NCI-H1436 treated with DMSO at 0.1 percent for 48 hours (cell line): Measurements from ENCODE around the gene ADGRB2.

ENCODE experiments used
- DNase-seq: peaks from one replicate; lab custom pipeline; 2025; lab: John Stamatoyannopoulos, UW

Gene ADGRB2

DNA sequence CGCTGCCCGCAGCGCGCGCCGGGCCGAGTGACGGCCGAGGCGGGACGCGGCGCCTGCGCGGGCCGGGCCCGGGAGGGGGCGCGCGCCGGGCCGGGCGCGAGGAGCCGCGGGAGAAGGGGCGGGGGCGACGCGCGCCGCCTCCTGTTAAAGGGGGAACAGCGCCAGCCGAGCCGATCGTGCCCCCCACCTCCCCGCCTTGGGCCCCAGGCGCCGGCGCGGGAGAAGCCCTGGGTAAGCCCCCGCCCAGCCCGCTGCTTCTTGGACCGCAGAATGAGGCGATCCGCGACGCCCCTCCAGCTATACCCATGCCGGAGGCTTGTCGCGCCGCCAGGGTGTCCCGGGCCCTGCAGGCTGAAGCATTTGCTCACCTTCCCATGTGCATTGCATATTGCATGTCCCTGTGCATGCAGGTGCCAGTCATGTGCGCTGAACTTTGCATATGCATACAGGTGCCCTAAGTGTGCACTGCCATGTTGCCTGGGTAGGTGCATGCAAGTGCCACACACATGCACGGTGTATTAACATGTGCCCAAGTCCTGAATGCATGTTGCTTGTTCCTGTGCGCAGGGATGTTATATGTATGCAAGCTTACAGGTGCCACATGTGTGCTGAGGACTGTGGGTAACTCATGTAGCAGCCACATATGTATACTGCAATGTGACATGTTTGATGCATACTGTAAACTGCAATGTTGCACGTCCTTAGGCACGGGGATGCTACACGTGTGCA is at the start of gene ADGRB2:
Gene ADGRB2 (minus strand): TSS at position 29 of the 729 bp plus-strand sequence. CDS start 7,119 bp downstream, outside the sequence.
- DNase-seq: no peak

DNA sequence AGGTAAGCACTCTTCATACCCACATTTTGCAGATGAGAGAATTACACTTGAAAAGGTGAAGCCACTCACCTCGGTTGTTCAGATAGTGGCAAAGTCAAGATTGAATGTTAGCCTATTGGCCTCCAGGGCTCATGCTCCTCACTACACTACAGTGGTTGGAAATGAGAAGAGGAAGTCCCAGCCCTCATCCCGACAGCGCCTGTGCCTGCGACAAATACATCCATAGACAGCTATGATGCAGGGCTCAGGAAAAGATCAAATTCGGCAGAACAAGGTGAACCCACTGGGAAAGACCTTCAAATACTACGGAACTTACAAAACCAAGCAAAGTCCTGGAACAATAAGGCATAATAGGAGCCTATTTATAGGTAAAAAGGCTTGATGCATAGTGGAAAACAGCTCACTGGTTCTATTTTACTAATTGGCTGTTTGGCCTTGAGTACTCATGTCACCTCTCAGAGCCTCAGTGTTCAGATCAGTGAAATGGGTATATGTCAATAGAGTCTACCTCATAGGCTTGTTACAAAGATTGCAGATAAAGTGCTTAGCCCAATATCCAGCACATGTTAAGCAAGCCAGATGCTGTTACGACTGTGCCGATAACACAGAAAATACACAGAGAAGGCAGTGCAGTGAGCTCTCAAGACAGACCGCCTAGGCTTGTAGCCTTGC is 48.2 kb upstream of the ADGRB2 start:
- no peak for DNase-seq

DNA sequence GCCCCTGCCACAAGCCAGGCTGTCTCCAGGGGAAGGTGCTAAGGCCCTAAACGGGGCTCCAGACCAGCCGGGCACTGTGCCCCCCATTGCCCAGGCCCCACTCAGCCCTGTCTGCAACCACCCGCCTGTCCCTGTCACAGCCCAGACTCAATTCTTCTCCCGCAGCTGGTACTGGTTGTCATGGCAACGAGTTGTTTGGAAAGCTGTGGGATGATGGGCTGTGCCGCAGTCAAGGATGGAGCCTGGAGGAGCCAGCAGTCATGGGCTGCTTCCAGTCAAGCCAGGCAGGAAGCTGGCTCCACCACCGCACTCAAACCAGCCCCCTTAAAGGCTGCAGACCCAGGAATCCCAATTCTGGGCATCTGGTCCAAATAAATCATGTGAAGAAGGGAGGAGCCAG is 47.5 kb upstream of the ADGRB2 start:
- no peak for DNase-seq

GRCh38 chr1:31809698-31810097 is 45.6 kb upstream of the ADGRB2 start:
- no peak for DNase-seq

DNA sequence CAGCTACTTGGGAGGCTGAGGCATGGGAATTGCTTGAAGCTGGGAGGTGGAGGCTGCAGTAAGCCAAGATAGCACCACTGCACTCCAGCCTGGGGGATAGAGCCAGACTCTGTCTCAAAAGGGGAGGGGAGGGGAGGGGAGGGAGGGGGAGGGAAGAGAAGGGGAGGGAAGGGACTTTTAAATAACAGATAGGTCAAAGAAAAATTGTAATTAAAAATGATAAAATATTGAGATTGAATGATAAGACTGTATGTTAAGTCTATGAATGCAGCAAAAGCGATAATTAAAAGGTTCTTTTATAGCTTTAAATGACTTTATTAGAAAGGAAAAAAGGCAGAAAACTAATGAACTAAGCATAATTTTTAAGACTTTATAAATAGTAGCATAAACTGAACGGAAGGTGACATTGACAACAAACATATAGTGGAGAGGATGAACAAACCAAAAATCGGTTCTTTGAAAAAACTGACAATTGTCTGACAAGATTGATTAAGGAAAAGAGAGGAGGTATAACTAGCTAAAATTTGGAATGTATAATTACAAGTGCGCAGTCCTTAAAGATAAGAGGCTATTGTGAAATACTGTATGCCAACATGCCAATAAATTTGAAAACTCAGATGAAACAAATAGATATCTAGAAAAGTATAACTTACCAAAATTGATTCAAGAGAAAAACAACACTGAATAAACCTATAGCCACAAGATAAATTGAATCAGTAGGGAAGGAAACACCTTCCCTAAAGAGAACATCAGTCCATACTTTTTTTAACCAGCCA is 43.3 kb upstream of the ADGRB2 start:
- DNase-seq: no peak

GRCh38 chr1:31805318-31805717 is 41.2 kb upstream of the ADGRB2 start:
- no peak for DNase-seq

DNA sequence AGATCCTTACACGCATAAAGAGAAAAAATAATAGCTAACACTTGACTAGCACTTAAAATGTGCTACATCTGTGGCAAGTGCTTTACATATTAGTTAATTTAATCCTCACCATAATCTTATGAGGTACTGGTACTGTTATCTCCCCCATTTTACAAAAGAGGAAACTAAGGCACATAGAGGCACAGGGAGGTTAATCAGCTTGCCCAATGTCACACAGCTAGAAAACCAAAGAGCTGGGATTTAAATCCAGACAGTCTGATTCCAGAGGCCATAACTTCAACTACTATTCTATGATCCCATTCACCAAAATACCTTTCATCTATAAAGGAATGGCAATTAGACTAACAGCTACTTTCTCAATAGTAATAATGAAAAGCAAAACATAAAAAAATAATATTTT is 40.0 kb upstream of the ADGRB2 start:
- DNase-seq: no peak

DNA sequence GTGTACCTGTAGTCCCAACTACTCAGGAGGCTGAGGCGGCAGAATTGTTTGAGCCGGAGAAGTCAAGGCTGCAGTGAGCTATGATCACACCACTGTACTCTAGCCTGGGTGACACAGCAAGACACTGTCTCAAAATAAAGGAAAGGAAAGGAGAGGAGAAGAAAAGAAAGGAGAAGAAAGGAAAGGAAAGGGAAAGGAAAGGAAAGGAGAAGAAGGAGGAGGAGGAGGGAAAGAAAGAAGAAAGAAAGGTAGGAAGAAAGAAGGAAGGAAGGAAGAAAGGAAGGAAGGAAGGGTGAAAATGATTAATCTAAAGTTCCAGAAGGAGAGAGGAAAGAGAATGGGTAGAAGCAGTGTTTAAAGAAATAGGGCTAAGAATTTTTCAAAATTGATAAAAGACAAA is 39.5 kb upstream of the ADGRB2 start:
- DNase-seq: no peak

- DNase-seq: no peak
These were observed 38.3 kb upstream of the ADGRB2 start for GRCh38 chr1:31802190-31803150.

- no peak for DNase-seq
These were observed 37.3 kb upstream of the ADGRB2 start for GRCh38 chr1:31801458-31801857.

DNA sequence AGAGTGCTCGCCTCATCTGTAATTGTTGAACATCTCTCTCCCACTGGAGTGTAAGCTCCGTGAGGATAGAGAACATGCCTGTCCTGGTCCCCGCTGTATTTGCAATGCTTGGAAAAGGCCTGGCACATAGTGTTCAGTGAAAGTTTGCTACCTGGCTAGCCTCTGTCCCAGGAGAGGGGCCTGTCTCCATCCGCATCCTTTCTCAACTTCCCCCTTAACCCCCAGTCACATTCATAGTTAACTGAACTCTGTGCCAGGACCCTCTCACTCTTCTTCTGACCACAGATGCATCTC is 36.5 kb upstream of the ADGRB2 start:
- DNase-seq: no peak

- no peak for DNase-seq
These were observed 35.9 kb upstream of the ADGRB2 start for GRCh38 chr1:31799895-31800673.

DNA sequence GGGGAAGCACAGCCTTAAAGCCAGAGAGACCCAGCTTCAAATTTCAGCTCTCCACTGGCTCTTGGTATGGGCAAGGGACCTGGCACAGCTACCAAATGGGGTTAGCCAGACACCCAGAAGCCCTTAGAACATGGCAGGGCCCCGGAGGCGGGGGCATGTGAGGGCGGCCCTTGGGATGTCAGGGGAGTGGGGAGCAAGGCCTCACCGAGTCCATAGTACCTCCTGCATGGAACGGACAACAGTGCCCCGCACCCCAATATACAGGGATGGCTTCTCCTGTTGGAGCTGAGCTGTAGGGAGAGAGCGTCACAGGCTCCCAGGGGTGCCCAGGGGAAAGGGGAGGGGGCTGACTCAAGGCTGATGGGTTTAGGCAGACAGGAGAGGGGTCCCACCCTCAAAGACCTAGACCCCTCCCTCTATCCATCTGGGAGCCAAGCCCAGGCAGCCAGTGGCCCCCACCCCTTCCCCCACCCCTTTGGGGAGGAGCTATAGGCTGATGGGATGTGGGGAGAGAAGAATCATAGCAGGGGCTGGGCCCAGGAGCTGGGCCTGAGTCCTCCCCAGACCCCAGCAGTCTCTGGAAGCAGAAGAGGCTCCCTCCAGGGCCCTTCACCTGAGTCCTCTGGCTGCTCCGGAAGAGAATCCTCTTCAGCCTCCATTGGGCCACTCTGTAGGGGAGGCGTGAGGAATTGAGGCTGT is 35.2 kb upstream of the ADGRB2 start:
- no peak for DNase-seq

GRCh38 chr1:31798433-31799195 is 34.5 kb upstream of the ADGRB2 start:
- DNase-seq: no peak

DNA sequence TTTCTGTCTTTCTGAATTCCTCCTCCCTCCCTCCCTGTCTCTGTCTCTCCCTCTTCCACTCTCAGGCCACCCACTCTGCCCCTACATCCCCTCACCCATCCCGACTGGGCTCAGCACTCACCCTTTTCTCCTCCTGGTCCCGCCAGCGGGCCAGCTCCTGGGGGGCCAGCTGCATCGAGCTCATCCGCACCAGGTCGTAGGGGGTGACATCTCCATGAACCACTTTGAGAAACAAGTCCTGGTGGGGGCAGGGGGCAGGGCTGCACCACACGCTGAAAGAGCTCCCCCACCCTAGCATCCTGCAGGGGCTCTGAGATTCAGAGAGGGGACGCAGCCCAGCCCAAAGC is 33.9 kb upstream of the ADGRB2 start:
- DNase-seq: no peak

DNA sequence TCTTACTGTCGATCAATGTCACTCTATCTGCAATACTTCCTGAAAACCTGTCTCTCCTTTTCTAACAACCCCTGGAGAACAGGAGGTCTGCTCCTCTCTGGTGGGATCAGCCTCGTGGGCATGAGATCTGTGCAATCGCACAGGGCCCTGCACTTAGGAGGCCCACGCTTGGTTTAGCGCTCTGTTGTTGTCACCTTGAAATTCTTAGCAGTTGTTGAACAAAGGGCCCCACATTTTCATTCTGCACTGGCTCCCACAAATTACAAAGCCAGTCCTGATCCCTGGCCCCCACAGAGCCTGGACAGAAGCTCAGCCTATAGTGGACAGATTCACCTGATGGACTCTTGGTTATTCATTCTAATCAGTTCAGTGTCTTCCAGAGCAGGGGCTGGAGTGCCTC is 33.1 kb upstream of the ADGRB2 start:
- DNase-seq: no peak

DNA sequence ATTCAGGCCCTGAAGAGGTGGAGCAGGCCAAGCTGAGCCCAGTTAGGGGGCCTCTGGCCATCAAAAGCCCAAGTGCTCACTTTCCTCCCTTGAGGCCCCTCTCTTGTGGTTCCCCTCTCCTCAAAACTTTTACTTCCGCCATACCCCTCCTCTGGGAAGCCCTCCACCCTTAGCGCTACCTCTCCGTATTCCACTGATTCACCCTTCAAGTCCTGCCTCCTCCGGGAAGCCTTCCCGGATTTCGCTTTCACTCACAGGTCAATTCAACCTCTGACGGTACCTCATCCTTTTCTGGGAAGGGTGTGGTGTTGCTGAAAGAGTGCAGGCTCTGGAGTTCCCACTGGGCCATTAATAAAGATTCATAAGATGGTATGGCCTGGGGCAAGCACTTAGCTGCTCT is 32.6 kb upstream of the ADGRB2 start:
- no peak for DNase-seq

- no peak for DNase-seq
These were observed 31.9 kb upstream of the ADGRB2 start for GRCh38 chr1:31795801-31796621.

DNA sequence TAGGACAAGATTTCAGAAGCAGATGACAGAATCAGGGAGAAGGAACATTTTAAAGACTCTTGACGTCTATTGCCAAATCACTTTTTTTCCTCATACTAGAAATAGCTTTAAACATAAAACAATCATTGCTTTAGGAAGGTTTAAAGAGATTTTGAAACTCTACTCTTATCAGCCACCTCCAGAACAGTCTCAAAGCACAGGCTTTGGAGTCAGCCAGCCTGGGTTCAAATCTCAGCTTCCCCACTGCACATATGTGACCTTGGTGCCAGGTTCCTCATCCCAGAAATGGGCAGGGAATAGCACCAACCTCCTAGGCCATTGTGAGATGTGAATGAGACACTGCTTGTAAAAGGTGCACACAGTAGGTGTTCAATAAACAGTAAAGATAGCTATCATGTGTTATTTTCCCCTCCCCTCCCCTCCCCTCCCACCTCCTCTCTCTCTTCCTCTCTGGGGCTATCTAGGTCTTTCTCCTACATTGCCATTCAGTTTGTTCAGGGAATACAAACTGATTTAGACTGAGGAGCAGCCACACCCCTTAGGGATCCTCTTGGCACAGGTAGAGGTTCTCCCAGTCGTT is 31.0 kb upstream of the ADGRB2 start:
- DNase-seq: no peak
